K562 (cell line): Measurements from ENCODE around the gene ABCA3. TPM values are rescaled to one million over a fixed set of nuclear protein-coding genes. Genes with fewer than 3 reads are reported as not detected.

Source experiments
- ARID4B ChIP-seq: sonication (generic); formaldehyde crosslinking; IDR thresholded peaks from 2 replicates; pipeline ENCODE4 v1.8.0; 2022; ENCODE audit warnings: mild to moderate bottlenecking, missing genetic modification reagents
- BACH1 ChIP-seq: fragments of 200-800 bp; sonication (Bioruptor generic); IDR thresholded peaks from 2 replicates; pipeline ENCODE4 v1.6.1; 2016; ENCODE audit warnings: missing genetic modification characterization, missing compliant biosample characterization
- BDP1 ChIP-seq: IDR thresholded peaks from 3 replicates; pipeline ENCODE4 v1.6.1; 2011; ENCODE audit not compliant: insufficient read length, insufficient read depth
- CBX5 ChIP-seq: IDR thresholded peaks from 2 replicates; pipeline ENCODE4 v1.6.1; 2014; ENCODE audit warnings: low read depth, borderline replicate concordance
- CEBPG ChIP-seq, 3 experiments: fragments of 200-800 bp in 1 of 3; sonication (Bioruptor generic) in 1 of 3; sonication (generic) in 1 of 3; formaldehyde crosslinking in 1 of 3; IDR thresholded peaks in 2 of 3; conservative IDR thresholded peaks in 1 of 3; 2 replicates each; pipeline versions ENCODE4 v1.6.1 to v1.8.0; 2016 to 2022; ENCODE audit warnings: missing compliant biosample characterization in 2 of 3, missing genetic modification characterization in 2 of 3, mild to moderate bottlenecking in 1 of 3, missing genetic modification reagents in 1 of 3
- CGGBP1 ChIP-seq: fragments of 250-450 bp; sonication (Bioruptor Pico); IDR thresholded peaks from 2 replicates; pipeline ENCODE4 v1.9.0; 2021; ENCODE audit warnings: mild to moderate bottlenecking
- DPF2 ChIP-seq: fragments of 450-650 bp; IDR thresholded peaks from 2 replicates; pipeline ENCODE4 v1.6.1; 2016
- ESRRB ChIP-seq: fragments of 250-450 bp; sonication (Bioruptor Pico); IDR thresholded peaks from 2 replicates; pipeline ENCODE4 v1.5.0; 2020; ENCODE audit warnings: mild to moderate bottlenecking, moderate library complexity, borderline replicate concordance
- HNRNPUL1 ChIP-seq: fragments of 200-400 bp; formaldehyde crosslinking; IDR thresholded peaks from 2 replicates; pipeline ENCODE4 v1.6.1; 2017; ENCODE audit warnings: low read length
- HOXB6 ChIP-seq: fragments of 250-450 bp; sonication (Bioruptor Pico); IDR thresholded peaks from 2 replicates; pipeline ENCODE4 v1.5.1; 2022; ENCODE audit warnings: mild to moderate bottlenecking, borderline replicate concordance
- IFI16 ChIP-seq: fragments of 250-450 bp; sonication (Bioruptor Pico); IDR thresholded peaks from 2 replicates; pipeline ENCODE4 v2.1.2; 2022; ENCODE audit warnings: mild to moderate bottlenecking, inconsistent platforms
- KLF10 ChIP-seq: fragments of 250-450 bp; sonication (Bioruptor Pico); IDR thresholded peaks from 2 replicates; pipeline ENCODE4 v1.6.1; 2021; ENCODE audit warnings: matching md5 sums
- L3MBTL2 ChIP-seq: fragments of 450-650 bp; IDR thresholded peaks from 2 replicates; pipeline ENCODE4 v1.6.1; 2016; ENCODE audit warnings: mild to moderate bottlenecking, moderate library complexity
- LEF1 ChIP-seq: fragments of 450-650 bp; IDR thresholded peaks from 2 replicates; pipeline ENCODE4 v1.6.1; 2016; ENCODE audit warnings: mild to moderate bottlenecking
- NCOA4 ChIP-seq: fragments of 450-650 bp; IDR thresholded peaks from 2 replicates; pipeline ENCODE4 v1.6.1; 2018; ENCODE audit warnings: mild to moderate bottlenecking; ENCODE audit not compliant: partially characterized antibody
- PHTF2 ChIP-seq: fragments of 250-450 bp; sonication (Bioruptor Pico); IDR thresholded peaks from 2 replicates; pipeline ENCODE4 v1.5.0; 2021; ENCODE audit warnings: mild to moderate bottlenecking
- RBM22 ChIP-seq: fragments of 200-400 bp; formaldehyde crosslinking; IDR thresholded peaks from 2 replicates; pipeline ENCODE4 v1.6.1; 2018; ENCODE audit warnings: low read length, low read depth; ENCODE audit not compliant: poor library complexity, severe bottlenecking
- SREBF1 ChIP-seq: fragments of 150-350 bp; IDR thresholded peaks from 2 replicates; pipeline ENCODE4 v1.6.1; 2014; ENCODE audit warnings: antibody characterized with exemption, low read depth, low read length, borderline replicate concordance
- SRF ChIP-seq, 2 experiments: fragments of 250-450, 450-650 bp in 1 of 2; sonication (Bioruptor Pico) in 1 of 2; sonication (generic) in 1 of 2; formaldehyde crosslinking; IDR thresholded peaks; 2 replicates each; pipeline versions ENCODE4 v1.5.0 to v1.5.1; 2020 to 2022; ENCODE audit warnings: mild to moderate bottlenecking in 1 of 2, missing genetic modification reagents in 1 of 2
- THRAP3 ChIP-seq: fragments of 450-650 bp; IDR thresholded peaks from 2 replicates; pipeline ENCODE4 v1.6.1; 2016; ENCODE audit warnings: mild to moderate bottlenecking, inconsistent platforms, borderline replicate concordance
- ZNF197 ChIP-seq: fragments of 200-800 bp; sonication (Bioruptor generic); IDR thresholded peaks from 2 replicates; pipeline ENCODE4 v1.6.1; 2016; ENCODE audit warnings: low read depth, missing genetic modification characterization, missing compliant biosample characterization
- ZNF253 ChIP-seq: fragments of 250-450 bp; sonication (Bioruptor Pico); conservative IDR thresholded peaks from 2 replicates; pipeline ENCODE4 v1.6.1; 2021; ENCODE audit warnings: mild to moderate bottlenecking
- ZNF444 ChIP-seq: fragments of 250-450 bp; sonication (Bioruptor Pico); IDR thresholded peaks from 2 replicates; pipeline ENCODE4 v1.4.0; 2020; ENCODE audit warnings: mild to moderate bottlenecking, moderate library complexity
- ZNF589 ChIP-seq: fragments of 200-800 bp; sonication (Bioruptor generic); IDR thresholded peaks from 2 replicates; pipeline ENCODE4 v1.6.1; 2016; ENCODE audit warnings: low read depth, missing genetic modification characterization, missing compliant biosample characterization
- ZNF668 ChIP-seq: fragments of 250-450 bp; sonication (Bioruptor Pico); IDR thresholded peaks from 2 replicates; pipeline ENCODE4 v1.8.0; 2022; ENCODE audit warnings: mild to moderate bottlenecking, inconsistent platforms
- ZNF778 ChIP-seq: fragments of 450-650 bp; formaldehyde crosslinking; IDR thresholded peaks from 2 replicates; pipeline ENCODE4 v1.4.0; 2020; ENCODE audit warnings: mild to moderate bottlenecking, moderate library complexity
- polyA plus RNA-seq, 8 experiments: library from polyadenylated mRNA; depleted of rRNA in 4 of 8; stranded (reverse) in 5 of 8; unstranded in 3 of 8; fragments of >200 nt; fragmentation: Nextera tagmentation in 2 of 8; fragmentation: Illumina TruSeq in 1 of 8; extraction: Ambion mirVana in 2 of 8; extraction: Trizol in 1 of 8; gene quantifications; 2 replicates each; pipeline versions ENCODE4 v1.2.1 to v1.2.3, GENCODE V29; 2011 to 2014; ENCODE audit warnings: inconsistent platforms in 1 of 8, missing spikeins in 1 of 8
- total RNA-seq, 7 experiments: library from RNA; depleted of rRNA in 6 of 7; stranded (reverse); fragments of >200 nt in 6 of 7; fragmentation: Illumina TruSeq in 2 of 7; extraction: Trizol in 2 of 7; gene quantifications; 2 replicates each; pipeline versions ENCODE4 v1.2.1 to v1.2.3, GENCODE V29; 2011 to 2021; ENCODE audit warnings: low replicate concordance in 1 of 7

Gene ABCA3
- total and polyA plus RNA-seq, 9 of the 15 experiments (the other 6 are each of a cell fraction or from before 2014, with no cell fraction given) = 0.66 to 23.7 (median 6.9) TPM

- TF ChIP-seq CGGBP1 (CRISPR knock-in tag) (no peak), BDP1 (no peak), ZNF668 (CRISPR knock-in tag) (no peak), RBM22 (peak; percentile 92), ZNF444 (CRISPR knock-in tag) (no peak), HOXB6 (no peak; the same call in 1 of the 2 replicates), ZNF778 (CRISPR knock-in tag) (no peak), SRF (CRISPR knock-in tag; IDR thresholded peaks at IDR 0.05) (peak in 1 of 2 experiments; percentile 59; a peak in 1 of 4 replicates), KLF10 (CRISPR knock-in tag) (no peak), ESRRB (CRISPR knock-in tag) (no peak), L3MBTL2 (peak; percentile 66; the same call in 1 of the 2 replicates), PHTF2 (CRISPR knock-in tag) (no peak), THRAP3 (no peak), ZNF197 (CRISPR knock-in tag) (no peak), CEBPG (CRISPR knock-in tag; IDR thresholded peaks at IDR 0.05) (no peak), CEBPG (tag; conservative IDR thresholded peaks at IDR 0.05 in 1 of 2, IDR thresholded peaks at IDR 0.05 in 1 of 2) (no peak), ZNF589 (CRISPR knock-in tag) (0 out of 2 replicates have a peak, but pooled peaks have one; percentile 11), IFI16 (CRISPR knock-in tag) (no peak), ZNF253 (CRISPR knock-in tag) (no peak), CBX5 (no peak), HNRNPUL1 (no peak), NCOA4 (no peak), DPF2 (peak; percentile 20; the same call in 1 of the 2 replicates), SREBF1 (no peak), LEF1 (no peak), ARID4B (CRISPR knock-in tag) (peak; percentile 38; the same call in 1 of the 2 replicates), BACH1 (no peak)
Measured at GRCh38 chr16:2251296-2252111, 89.0 kb downstream of the ABCA3 start, which contains the start of gene ECI1 (continued).
